ENCODE measurements around the gene SAP30L.

SAP30L gene

GRCh38 chr5:154445422-154446194 is at the start of gene SAP30L:
Gene SAP30L, plus strand, starts transcription at chr5:154445997. Its CDS starts 608 bp downstream, at chr5:154446605.
- peak; percentile 94 to 95 for DNase-seq

- DNase-seq = no peak
Measured at GRCh38 chr5:154396128-154396527, 49.7 kb upstream of the SAP30L start.

- no peak for DNase-seq
Measured at GRCh38 chr5:154397652-154398406, 48.0 kb upstream of the SAP30L start.

GRCh38 chr5:154400678-154401077 is 45.1 kb upstream of the SAP30L start:
- DNase-seq = no peak

GRCh38 chr5:154401355-154401754 is 44.4 kb upstream of the SAP30L start:
- no peak for DNase-seq

GRCh38 chr5:154401931-154402330 is 43.9 kb upstream of the SAP30L start:
- no peak for DNase-seq

- DNase-seq = no peak
Measured at GRCh38 chr5:154402611-154403010, 43.2 kb upstream of the SAP30L start.

GRCh38 chr5:154403234-154403633 is 42.6 kb upstream of the SAP30L start:
- no peak for DNase-seq

- no peak for DNase-seq
Measured at GRCh38 chr5:154403776-154404387, 41.9 kb upstream of the SAP30L start.

GRCh38 chr5:154405078-154405792 is 40.6 kb upstream of the SAP30L start:
- peak; percentile 65 for DNase-seq

- no peak for DNase-seq
Measured at GRCh38 chr5:154406231-154406630, 39.6 kb upstream of the SAP30L start.

GRCh38 chr5:154406826-154407225 is 39.0 kb upstream of the SAP30L start:
- no peak for DNase-seq

GRCh38 chr5:154408811-154409210 is 37.0 kb upstream of the SAP30L start:
- DNase-seq = no peak

- no peak for DNase-seq
Measured at GRCh38 chr5:154409230-154409840, 36.5 kb upstream of the SAP30L start.

GRCh38 chr5:154410008-154410407 is 35.8 kb upstream of the SAP30L start:
- DNase-seq = no peak

- no peak for DNase-seq
Measured at GRCh38 chr5:154410786-154411185, 35.0 kb upstream of the SAP30L start.

- no peak for DNase-seq
Measured at GRCh38 chr5:154411338-154411737, 34.5 kb upstream of the SAP30L start.

GRCh38 chr5:154412316-154412715 is 33.5 kb upstream of the SAP30L start:
- DNase-seq = no peak

GRCh38 chr5:154412925-154413324 is 32.9 kb upstream of the SAP30L start:
- DNase-seq = no peak

GRCh38 chr5:154415114-154415513 is 30.7 kb upstream of the SAP30L start:
- DNase-seq = no peak

GRCh38 chr5:154418344-154418820 is 27.4 kb upstream of the SAP30L start:
- no peak for DNase-seq

GRCh38 chr5:154419236-154419635 is 26.6 kb upstream of the SAP30L start:
- DNase-seq = no peak

Data from CD4-positive, alpha-beta T cell treated with Interleukin-4 for 1 hour (primary cell).